ENCODE measurements around the gene TGOLN2.
A peak's percentile ranks its signal among the peaks of the same experiment; 100 is the strongest.
"Not testable (repeated sequence)": the region's sequence is repeated elsewhere in the genome, so short reads cannot be mapped to it uniquely, and the experiment has no call there.

Gene TGOLN2

GRCh38 chr2:85325466-85325811, 2.4 kb downstream of the TGOLN2 start:
- Histone ChIP-seq H3K9me3 (ENCODE audit: control insufficient read depth, low read length) (no peaks in the 10 kb centered on the region), H3K27ac (ENCODE audit: insufficient read depth, low read length, poor library complexity, severe bottlenecking) (peak overlapping the region; percentile 95), H3K4me3 (ENCODE audit: insufficient read depth, low read depth, low read length, poor library complexity, severe bottlenecking) (peak overlapping the region; percentile 82), H3K36me3 (ENCODE audit: control insufficient read depth, insufficient read depth, low read length) (peaks cover 44% of the 10 kb centered on the region), H3K27me3 (replicated peaks; ENCODE audit: control insufficient read depth, insufficient read depth, low read length, poor library complexity, severe bottlenecking) (no peaks in the 10 kb centered on the region), H3K4me1 (ENCODE audit: control insufficient read depth, insufficient read depth, low read length, poor library complexity, severe bottlenecking) (peaks cover 52% of the 10 kb centered on the region)
- no peak for DNase-seq

GRCh38 chr2:85324639-85325465, 2.9 kb downstream of the TGOLN2 start:
- H3K9me3 ChIP-seq (ENCODE audit: control insufficient read depth, low read length), result no peaks in the 10 kb centered on the region
- peaks cover 58% of the 10 kb centered on the region for H3K4me1 ChIP-seq (ENCODE audit: control insufficient read depth, insufficient read depth, low read length, poor library complexity, severe bottlenecking)
- peak overlapping the region; percentile 82 for H3K4me3 ChIP-seq (ENCODE audit: insufficient read depth, low read depth, low read length, poor library complexity, severe bottlenecking)
- DNase-seq, result no peak
- H3K27ac ChIP-seq (ENCODE audit: insufficient read depth, low read length, poor library complexity, severe bottlenecking), result peak overlapping the region; percentile 95
- H3K27me3 ChIP-seq (replicated peaks; ENCODE audit: control insufficient read depth, insufficient read depth, low read length, poor library complexity, severe bottlenecking), result no peaks in the 10 kb centered on the region
- H3K36me3 ChIP-seq (ENCODE audit: control insufficient read depth, insufficient read depth, low read length), result peaks cover 50% of the 10 kb centered on the region

GRCh38 chr2:85323988-85324367, 3.8 kb downstream of the TGOLN2 start:
- Histone ChIP-seq H3K27ac (ENCODE audit: insufficient read depth, low read length, poor library complexity, severe bottlenecking) (peak overlapping the region; percentile 95), H3K4me1 (ENCODE audit: control insufficient read depth, insufficient read depth, low read length, poor library complexity, severe bottlenecking) (peaks cover 66% of the 10 kb centered on the region), H3K4me3 (ENCODE audit: insufficient read depth, low read depth, low read length, poor library complexity, severe bottlenecking) (peak overlapping the region; percentile 17), H3K36me3 (ENCODE audit: control insufficient read depth, insufficient read depth, low read length) (peaks cover 57% of the 10 kb centered on the region)
- not testable (repeated sequence) for DNase-seq; H3K9me3 ChIP-seq (ENCODE audit: control insufficient read depth, low read length); H3K27me3 ChIP-seq (replicated peaks; ENCODE audit: control insufficient read depth, insufficient read depth, low read length, poor library complexity, severe bottlenecking)

GRCh38 chr2:85323351-85323987, 4.3 kb downstream of the TGOLN2 start:
- no peak for DNase-seq
- Histone ChIP-seq H3K4me1 (ENCODE audit: control insufficient read depth, insufficient read depth, low read length, poor library complexity, severe bottlenecking) (peaks cover 67% of the 10 kb centered on the region), H3K4me3 (ENCODE audit: insufficient read depth, low read depth, low read length, poor library complexity, severe bottlenecking) (peak overlapping the region; percentile 17), H3K9me3 (ENCODE audit: control insufficient read depth, low read length) (no peaks in the 10 kb centered on the region), H3K36me3 (ENCODE audit: control insufficient read depth, insufficient read depth, low read length) (peaks cover 57% of the 10 kb centered on the region), H3K27me3 (replicated peaks; ENCODE audit: control insufficient read depth, insufficient read depth, low read length, poor library complexity, severe bottlenecking) (no peaks in the 10 kb centered on the region), H3K27ac (ENCODE audit: insufficient read depth, low read length, poor library complexity, severe bottlenecking) (peak overlapping the region; percentile 35)

- H3K9me3 ChIP-seq (ENCODE audit: control insufficient read depth, low read length), result no peaks in the 10 kb centered on the region
- H3K4me1 ChIP-seq (ENCODE audit: control insufficient read depth, insufficient read depth, low read length, poor library complexity, severe bottlenecking), result peaks cover 65% of the 10 kb centered on the region
- no peaks in the 10 kb centered on the region for H3K27me3 ChIP-seq (replicated peaks; ENCODE audit: control insufficient read depth, insufficient read depth, low read length, poor library complexity, severe bottlenecking)
- no peak for DNase-seq
- peak overlapping the region; percentile 16 for H3K27ac ChIP-seq (ENCODE audit: insufficient read depth, low read length, poor library complexity, severe bottlenecking)
- H3K4me3 ChIP-seq (ENCODE audit: insufficient read depth, low read depth, low read length, poor library complexity, severe bottlenecking), result no peak overlapping the region
- H3K36me3 ChIP-seq (ENCODE audit: control insufficient read depth, insufficient read depth, low read length), result peaks cover 73% of the 10 kb centered on the region
Observed at GRCh38 chr2:85319796-85320195, 8.0 kb downstream of the TGOLN2 start.

- H3K9me3 ChIP-seq (ENCODE audit: control insufficient read depth, low read length), result no peaks in the 10 kb centered on the region
- peaks cover 52% of the 10 kb centered on the region for H3K4me1 ChIP-seq (ENCODE audit: control insufficient read depth, insufficient read depth, low read length, poor library complexity, severe bottlenecking)
- H3K27ac ChIP-seq (ENCODE audit: insufficient read depth, low read length, poor library complexity, severe bottlenecking), result peak overlapping the region; percentile 43
- H3K4me3 ChIP-seq (ENCODE audit: insufficient read depth, low read depth, low read length, poor library complexity, severe bottlenecking), result no peak overlapping the region
- DNase-seq, result no peak
- no peaks in the 10 kb centered on the region for H3K27me3 ChIP-seq (replicated peaks; ENCODE audit: control insufficient read depth, insufficient read depth, low read length, poor library complexity, severe bottlenecking)
- peaks cover 68% of the 10 kb centered on the region for H3K36me3 ChIP-seq (ENCODE audit: control insufficient read depth, insufficient read depth, low read length)
Observed at GRCh38 chr2:85318222-85319074, 9.3 kb downstream of the TGOLN2 start.

- H3K4me1 ChIP-seq (ENCODE audit: control insufficient read depth, insufficient read depth, low read length, poor library complexity, severe bottlenecking), result peaks cover 27% of the 10 kb centered on the region
- peaks cover 44% of the 10 kb centered on the region for H3K36me3 ChIP-seq (ENCODE audit: control insufficient read depth, insufficient read depth, low read length)
- H3K9me3 ChIP-seq (ENCODE audit: control insufficient read depth, low read length); H3K27ac ChIP-seq (ENCODE audit: insufficient read depth, low read length, poor library complexity, severe bottlenecking); H3K4me3 ChIP-seq (ENCODE audit: insufficient read depth, low read depth, low read length, poor library complexity, severe bottlenecking); DNase-seq; H3K27me3 ChIP-seq (replicated peaks; ENCODE audit: control insufficient read depth, insufficient read depth, low read length, poor library complexity, severe bottlenecking): not testable (repeated sequence)
Observed at GRCh38 chr2:85315921-85316320, 11.9 kb downstream of the TGOLN2 start.

GRCh38 chr2:85314884-85315242, 12.9 kb downstream of the TGOLN2 start:
- Histone ChIP-seq H3K4me1 (ENCODE audit: control insufficient read depth, insufficient read depth, low read length, poor library complexity, severe bottlenecking) (peaks cover 22% of the 10 kb centered on the region), H3K27me3 (replicated peaks; ENCODE audit: control insufficient read depth, insufficient read depth, low read length, poor library complexity, severe bottlenecking) (no peaks in the 10 kb centered on the region), H3K36me3 (ENCODE audit: control insufficient read depth, insufficient read depth, low read length) (peaks cover 33% of the 10 kb centered on the region), H3K9me3 (ENCODE audit: control insufficient read depth, low read length) (no peaks in the 10 kb centered on the region), H3K27ac (ENCODE audit: insufficient read depth, low read length, poor library complexity, severe bottlenecking) (no peak overlapping the region), H3K4me3 (ENCODE audit: insufficient read depth, low read depth, low read length, poor library complexity, severe bottlenecking) (no peak overlapping the region)
- no peak for DNase-seq

GRCh38 chr2:85312404-85312803, 15.4 kb downstream of the TGOLN2 start:
- Histone ChIP-seq H3K27me3 (replicated peaks; ENCODE audit: control insufficient read depth, insufficient read depth, low read length, poor library complexity, severe bottlenecking) (no peaks in the 10 kb centered on the region), H3K4me1 (ENCODE audit: control insufficient read depth, insufficient read depth, low read length, poor library complexity, severe bottlenecking) (peaks cover 21% of the 10 kb centered on the region), H3K9me3 (ENCODE audit: control insufficient read depth, low read length) (no peaks in the 10 kb centered on the region), H3K36me3 (ENCODE audit: control insufficient read depth, insufficient read depth, low read length) (peaks cover 18% of the 10 kb centered on the region), H3K4me3 (ENCODE audit: insufficient read depth, low read depth, low read length, poor library complexity, severe bottlenecking) (no peak overlapping the region), H3K27ac (ENCODE audit: insufficient read depth, low read length, poor library complexity, severe bottlenecking) (no peak overlapping the region)
- no peak for DNase-seq

GRCh38 chr2:85310330-85310729, 17.5 kb downstream of the TGOLN2 start:
- H3K9me3 ChIP-seq (ENCODE audit: control insufficient read depth, low read length), result no peaks in the 10 kb centered on the region
- H3K4me1 ChIP-seq (ENCODE audit: control insufficient read depth, insufficient read depth, low read length, poor library complexity, severe bottlenecking), result peaks cover 21% of the 10 kb centered on the region
- no peak for DNase-seq
- peak overlapping the region; percentile 58 for H3K27ac ChIP-seq (ENCODE audit: insufficient read depth, low read length, poor library complexity, severe bottlenecking)
- no peak overlapping the region for H3K4me3 ChIP-seq (ENCODE audit: insufficient read depth, low read depth, low read length, poor library complexity, severe bottlenecking)
- no peaks in the 10 kb centered on the region for H3K27me3 ChIP-seq (replicated peaks; ENCODE audit: control insufficient read depth, insufficient read depth, low read length, poor library complexity, severe bottlenecking)
- H3K36me3 ChIP-seq (ENCODE audit: control insufficient read depth, insufficient read depth, low read length), result peaks cover 8% of the 10 kb centered on the region
